Sigmoid colon (tissue), 4 donors: Measurements from ENCODE around the gene CAPN5.

Experiments
- CTCF ChIP-seq, 4 experiments: fragments of 450-650 bp in 3 of 4; fragments of 200-600 bp in 1 of 4; IDR thresholded peaks; one replicate each; pipeline ENCODE4 v1.5.1; 2016 to 2019; ENCODE audit warnings: antibody characterized with exemption in 4 of 4, mild to moderate bottlenecking in 3 of 4, moderate library complexity in 2 of 4
- EP300 ChIP-seq, 4 donors: sonication (generic); formaldehyde crosslinking; IDR thresholded peaks; one replicate each; pipeline ENCODE4 v1.6.1; 2017; ENCODE audit warnings: antibody characterized with exemption in 4 of 4
- POLR2A ChIP-seq, 2 donors: fragments of 450-650 bp; IDR thresholded peaks; one replicate each; pipeline ENCODE4 v1.6.1; 2016; ENCODE audit warnings: antibody characterized with exemption in 2 of 2, mild to moderate bottlenecking in 2 of 2, moderate library complexity in 2 of 2
- POLR2AphosphoS5 ChIP-seq, 4 donors: sonication (generic); formaldehyde crosslinking; IDR thresholded peaks; one replicate each; pipeline ENCODE4 v1.6.1; 2017; ENCODE audit warnings: antibody characterized with exemption in 4 of 4

GRCh38 chr11:77039491-77040400 lies 27.0 kb upstream of the CAPN5 start:
- TF ChIP-seq CTCF (IDR thresholded peaks at IDR 0.05) (peak in 3 of 4 experiments; percentile 18 to 32 (median 23)), POLR2A (IDR thresholded peaks at IDR 0.05) (no peak), POLR2AphosphoS5 (IDR thresholded peaks at IDR 0.05) (no peak), EP300 (IDR thresholded peaks at IDR 0.05) (no peak)
